Heart right ventricle (tissue), 16 donors: Measurements from ENCODE around the gene RUNX1. TPM values are rescaled to one million over a fixed set of nuclear protein-coding genes. Genes with fewer than 3 reads are reported as not detected.
A peak's percentile ranks its signal among the peaks of the same experiment; 100 is the strongest.

ENCODE experiments used
- ATAC-seq, 8 donors: fragments of 200-7000 bp; cut with Tn5 transposase; one replicate each; pipeline ENCODE4 v1.9.1; 2020; ENCODE audit warnings: mild to moderate bottlenecking in 8 of 8, moderate library complexity in 8 of 8, moderate number of reproducible peaks in 1 of 8
- DNase-seq, 2 donors: peaks; one replicate each; pipeline ENCODE4 v3.0.0-alpha.2; 2020
- H3K27ac ChIP-seq, 10 donors: fragments of 200-600 bp; sonication (generic) in 2 of 10; one replicate each; pipeline versions ENCODE4 v1.5.0 to v1.8.0; 2020 to 2022; ENCODE audit warnings: mild to moderate bottlenecking in 3 of 10
- H3K27me3 ChIP-seq, 7 donors: fragments of 200-600 bp; one replicate each; pipeline ENCODE4 v1.8.0; 2021 to 2022; ENCODE audit warnings: mild to moderate bottlenecking in 2 of 7
- H3K36me3 ChIP-seq, 9 donors: fragments of 200-600 bp; sonication (generic) in 1 of 9; one replicate each; pipeline versions ENCODE4 v1.5.0 to v1.8.0; 2020 to 2022; ENCODE audit warnings: mild to moderate bottlenecking in 2 of 9
- H3K4me1 ChIP-seq, 9 donors: fragments of 200-600 bp; sonication (generic) in 1 of 9; one replicate each; pipeline versions ENCODE4 v1.5.0 to v1.8.0; 2020 to 2022; ENCODE audit warnings: mild to moderate bottlenecking in 4 of 9
- H3K4me3 ChIP-seq, 10 donors: fragments of 200-600 bp; sonication (generic) in 2 of 10; one replicate each; pipeline versions ENCODE4 v1.5.0 to v1.8.0; 2020 to 2022; ENCODE audit warnings: mild to moderate bottlenecking in 7 of 10, moderate library complexity in 2 of 10
- H3K9me3 ChIP-seq, 11 donors: fragments of 200-600 bp in 10 of 11; sonication (generic) in 2 of 11; one replicate each; pipeline versions ENCODE4 v1.5.0 to v1.8.0; 2013 to 2022; ENCODE audit warnings: mild to moderate bottlenecking in 2 of 11, control low read depth in 1 of 11, moderate library complexity in 1 of 11
- CTCF ChIP-seq, 9 donors: fragments of 200-600 bp; sonication (generic) in 2 of 9; IDR thresholded peaks; one replicate each; pipeline versions ENCODE4 v1.5.0 to v1.8.0; 2021 to 2022; ENCODE audit warnings: antibody characterized with exemption in 9 of 9, mild to moderate bottlenecking in 5 of 9, moderate library complexity in 1 of 9
- WGBS, 2 donors: extraction: QIAGEN DNeasy Blood & Tissue Kit; methylation state at CpG; one replicate each; pipeline ENCODE4 v1.1.7; 2013; ENCODE audit warnings: inconsistent platforms in 1 of 2; 5-methylcytosine and 5-hydroxymethylcytosine counted together
- intact Hi-C, 10 donors: fragments of 100-400 bp; cut with DNase I; formaldehyde crosslinking; loops; one replicate each; pipeline versions ENCODE4 v1.11.1 to v1.14.2; 2022
- polyA plus RNA-seq, 2 donors: library from polyadenylated mRNA; stranded (reverse); fragments of 200-250 nt; gene quantifications; one replicate each; pipeline ENCODE4 v1.2.3, GENCODE V29; 2013
- total RNA-seq, 10 donors: library from RNA; stranded (reverse); fragmentation: NEBNext Ultra II Directional in 3 of 10; extraction: Animal tissue kit (Norgen Biotek cat#: 25700) in 3 of 10; gene quantifications; one replicate each; pipeline versions ENCODE4 v1.2.1 to v1.2.4, GENCODE V29; 2021 to 2023
- donor health status: Arrhythmogenic right ventricular cardiomyopathy.
- donor health status: ischemic (EF 13 %, LVEDD 7.1; RV severe dilation, severe dysfunction).
- donor health status: healthy with polysubstance abuse.
- donor health status: DM: no; HTN: yes; CAD: no.
- donor health status: DM: no; HTN: no; CAD: no.
- donor health status: ischemic (EF 25% LVEDD 6.9; RV normal size, moderate dysfunction).
- donor health status: ischemic (EF 25% LVEDD 5.7; RV mildly dilated, moderate dysfunction).
- donor health status: healthy.
- donor health status: DM: yes; HTN: yes; CAD: no.
- donor health status: Ischemic cardiomyopathy.
- donor health status: ischemic (EF 35%, LVEDD 5.7; RV mildly dilated, moderate dysfunction).
- donor health status: nonischemic (EF 11% LVEDD 7.7; RV severe dilation, severe dysfunction).
- donor health status: DM: yes; HTN: yes; CAD: no.
- donor health status: PGD.
- donor health status: ischemic (EF 29% LVEDD 5.4; RV normal size, mild dysfunction).
- donor health status: nonischemic (EF 23%, LVEDD 6.1; RV moderate dilation, normal function).

The RUNX1 gene
- total and polyA plus RNA-seq, 12 donors = 0.88 to 29.3 (median 3.5) TPM

- intact Hi-C loops = loop anchor here in 1 of 10 donors (2.0 kb wide), 1 partner anchor 43 kb away; no protein-coding TSS in a partner anchor
- WGBS, 2 donors = 58 to 61% methylated on average over 8 of the region's 8 CpGs
- H3K36me3 ChIP-seq = peaks cover 0 to 83% (median 0%) of the 10 kb centered on the region in 9 donors
- TF ChIP-seq CTCF (IDR thresholded peaks at IDR 0.05) = no peak
- no peaks in the 10 kb centered on the region for H3K9me3 ChIP-seq
- no peak for DNase-seq
- H3K4me1 ChIP-seq = peaks cover 0 to 61% (median 6%) of the 10 kb centered on the region in 9 donors
- peak overlapping the region in 5 of 10 donors; percentile 43 to 58 (median 51) for H3K27ac ChIP-seq
- peak in 7 of 8 donors; percentile 14 to 60 (median 50) for ATAC-seq
- H3K27me3 ChIP-seq = peaks cover 0 to 10% (median 0%) of the 10 kb centered on the region in 7 donors
- no peak overlapping the region for H3K4me3 ChIP-seq
Observed at GRCh38 chr21:34845521-34846451, 203.3 kb downstream of the RUNX1 start.

- peak in 1 of 8 donors; percentile 8 for ATAC-seq
- peaks cover 0 to 70% (median 6%) of the 10 kb centered on the region in 9 donors for H3K4me1 ChIP-seq
- peaks cover 0 to 83% (median 0%) of the 10 kb centered on the region in 9 donors for H3K36me3 ChIP-seq
- no peak for TF ChIP-seq CTCF (IDR thresholded peaks at IDR 0.05)
- DNase-seq = no peak
- H3K9me3 ChIP-seq = no peaks in the 10 kb centered on the region
- intact Hi-C loops = loop anchor here in 1 of 10 donors (2.0 kb wide), 1 partner anchor 42 kb away; no protein-coding TSS in a partner anchor
- H3K4me3 ChIP-seq = no peak overlapping the region
- peak overlapping the region in 5 of 10 donors; percentile 43 to 58 (median 51) for H3K27ac ChIP-seq
- 48 to 57% methylated on average over 4 of the region's 4 CpGs for WGBS, 2 donors
- peaks cover 0 to 8% (median 0%) of the 10 kb centered on the region in 7 donors for H3K27me3 ChIP-seq
Observed at GRCh38 chr21:34844924-34845238, 204.2 kb downstream of the RUNX1 start.

GRCh38 chr21:34844013-34844923 lies 204.8 kb downstream of the RUNX1 start:
- Histone ChIP-seq H3K36me3 (peaks cover 0 to 84% (median 0%) of the 10 kb centered on the region in 9 donors), H3K9me3 (no peaks in the 10 kb centered on the region), H3K4me1 (peaks cover 0 to 76% (median 6%) of the 10 kb centered on the region in 9 donors), H3K27me3 (peaks cover 0 to 13% (median 0%) of the 10 kb centered on the region in 7 donors), H3K27ac (peak overlapping the region in 5 of 10 donors; percentile 43 to 58 (median 51)), H3K4me3 (no peak overlapping the region)
- TF ChIP-seq CTCF (IDR thresholded peaks at IDR 0.05) = no peak
- 67 to 70% methylated on average over 12 of the region's 12 CpGs for WGBS, 2 donors
- ATAC-seq (peak; percentile 55 to 87 (median 76)), DNase-seq (peak; percentile 34 to 61)
- intact Hi-C loops = loop anchor here in 1 of 10 donors (2.0 kb wide), 1 partner anchor 41 kb away; no protein-coding TSS in a partner anchor

GRCh38 chr21:34843562-34843961 lies 205.5 kb downstream of the RUNX1 start:
- WGBS, 2 donors = 79 to 82% methylated on average over 9 of the region's 9 CpGs
- intact Hi-C loops = no loop called here
- ATAC-seq = no peak

More at GRCh38 chr21:34843562-34843961, 205.5 kb downstream of the RUNX1 start:
- Histone ChIP-seq H3K27ac (no peak overlapping the region), H3K4me3 (no peak overlapping the region), H3K36me3 (peaks cover 0 to 86% (median 0%) of the 10 kb centered on the region in 9 donors), H3K27me3 (peaks cover 0 to 14% (median 0%) of the 10 kb centered on the region in 7 donors), H3K9me3 (no peaks in the 10 kb centered on the region), H3K4me1 (peaks cover 0 to 78% (median 6%) of the 10 kb centered on the region in 9 donors)
- TF ChIP-seq CTCF (IDR thresholded peaks at IDR 0.05) = no peak
- DNase-seq = no peak
